GM23338 (cell line): ENCODE results near the gene TBC1D5. TPM values are rescaled to one million over a fixed set of nuclear protein-coding genes. Genes with fewer than 3 reads are reported as not detected.

Experiments used
- ATAC-seq: fragments of 200-7000 bp; cut with Tn5 transposase; 3 replicates; pipeline ENCODE4 v1.9.1; 2020
- DNase-seq: peaks from one replicate; pipeline ENCODE4 v3.0.0-alpha.2; 2015; ENCODE audit warnings: low spot score
- H2AFZ ChIP-seq: fragments of 200-600 bp; sonication (generic); 2 replicates; pipeline ENCODE4 v1.8.0; 2016; ENCODE audit warnings: antibody characterized with exemption, mild to moderate bottlenecking, moderate library complexity
- H3F3A ChIP-seq: fragments of 200-600 bp; sonication (generic); replicated peaks from 2 replicates; pipeline ENCODE4 v1.8.0; 2017; ENCODE audit warnings: antibody characterized with exemption, mixed run types, low read depth
- H3K27ac ChIP-seq: fragments of 200-600 bp; sonication (generic); 2 replicates; pipeline ENCODE4 v1.6.1; 2016; ENCODE audit warnings: low read depth
- H3K27me3 ChIP-seq: fragments of 200-600 bp; sonication (generic); 2 replicates; pipeline ENCODE4 v1.8.0; 2016; ENCODE audit warnings: mild to moderate bottlenecking, mixed run types, moderate library complexity; ENCODE audit not compliant: insufficient read depth
- H3K36me3 ChIP-seq: fragments of 200-600 bp; sonication (generic); 2 replicates; pipeline ENCODE4 v1.8.0; 2016; ENCODE audit warnings: mild to moderate bottlenecking; ENCODE audit not compliant: insufficient read depth
- H3K4me1 ChIP-seq: fragments of 200-600 bp; sonication (generic); 2 replicates; pipeline ENCODE4 v1.8.0; 2016; ENCODE audit warnings: mild to moderate bottlenecking, moderate library complexity; ENCODE audit not compliant: insufficient read depth
- H3K4me2 ChIP-seq: fragments of 200-600 bp; sonication (generic); 2 replicates; pipeline ENCODE4 v1.7.1; 2017; ENCODE audit warnings: mixed run types
- H3K4me3 ChIP-seq: fragments of 200-600 bp; sonication (generic); 2 replicates; pipeline ENCODE4 v1.6.1; 2016; ENCODE audit warnings: mixed run types
- H3K79me2 ChIP-seq: fragments of 200-600 bp; sonication (generic); replicated peaks from 2 replicates; pipeline ENCODE4 v1.8.0; 2017; ENCODE audit warnings: mild to moderate bottlenecking; ENCODE audit not compliant: insufficient read depth
- H3K9me2 ChIP-seq: fragments of 200-600 bp; sonication (generic); 2 replicates; pipeline ENCODE4 v1.8.0; 2017; ENCODE audit not compliant: insufficient read depth
- H4K20me1 ChIP-seq: fragments of 200-600 bp; sonication (generic); replicated peaks from 2 replicates; pipeline ENCODE4 v1.8.0; 2017; ENCODE audit warnings: mild to moderate bottlenecking; ENCODE audit not compliant: insufficient read depth
- H3K27ac Mint-ChIP-seq: 2 replicates; pipeline ENCODE4 v1.8.0; 2020; ENCODE audit warnings: inconsistent platforms, mild to moderate bottlenecking, moderate library complexity, mixed read lengths
- H3K27me3 Mint-ChIP-seq: 3 replicates; pipeline ENCODE4 v1.8.0; 2022; ENCODE audit warnings: low read depth, mild to moderate bottlenecking, moderate library complexity, mixed read lengths, inconsistent platforms; ENCODE audit not compliant: insufficient read depth, poor library complexity
- H3K36me3 Mint-ChIP-seq: 3 replicates; pipeline ENCODE4 v1.8.0; 2021; ENCODE audit warnings: low read depth, mild to moderate bottlenecking, inconsistent platforms, moderate library complexity, mixed read lengths
- H3K4me1 Mint-ChIP-seq: 3 replicates; pipeline ENCODE4 v1.8.0; 2020; ENCODE audit warnings: mild to moderate bottlenecking, inconsistent platforms, mixed read lengths
- H3K4me3 Mint-ChIP-seq: 3 replicates; pipeline ENCODE4 v1.8.0; 2021; ENCODE audit warnings: moderate library complexity, mild to moderate bottlenecking, inconsistent platforms, mixed read lengths
- H3K9me3 Mint-ChIP-seq: 3 replicates; pipeline ENCODE4 v1.8.0; 2020; ENCODE audit warnings: moderate library complexity, mild to moderate bottlenecking, inconsistent platforms, mixed read lengths
- EZH2phosphoT487 ChIP-seq: fragments of 200-600 bp; sonication (generic); IDR thresholded peaks from one replicate; pipeline ENCODE4 v1.8.1; 2018; ENCODE audit warnings: antibody characterized with exemption; ENCODE audit not compliant: unreplicated experiment
- JUNB ChIP-seq: IDR thresholded peaks from one replicate; pipeline ENCODE4 v1.6.1; 2016; ENCODE audit warnings: antibody characterized with exemption; ENCODE audit not compliant: unreplicated experiment
- POLR2AphosphoS5 ChIP-seq: IDR thresholded peaks from 2 replicates; pipeline ENCODE4 v1.6.1; 2016; ENCODE audit warnings: antibody characterized with exemption, low read depth
- STAT1 ChIP-seq: IDR thresholded peaks from one replicate; pipeline ENCODE4 v1.6.1; 2016; ENCODE audit warnings: antibody characterized with exemption; ENCODE audit not compliant: unreplicated experiment
- ZNF331 ChIP-seq: fragments of 250-450 bp; sonication (Bioruptor Pico); IDR thresholded peaks from 2 replicates; pipeline ENCODE4 v1.5.0; 2020; ENCODE audit warnings: low read depth, mild to moderate bottlenecking, moderate library complexity
- polyA plus RNA-seq: library from polyadenylated mRNA; unstranded; fragments of >200 nt; fragmentation: Nextera tagmentation; extraction: Ambion mirVana; gene quantifications from 2 replicates; pipeline ENCODE4 v1.2.1, GENCODE V29; 2016
- total RNA-seq: library from RNA; depleted of rRNA; stranded (reverse); fragments of >200 nt; shearing (Covaris generic); gene quantifications from 2 replicates; pipeline ENCODE4 v1.2.3, GENCODE V29; 2014
- TF ChIP-seq, protein P1 (sequence below), 2 experiments: fragments of 200-600 bp in 1 of 2; sonication (generic) in 1 of 2; conservative IDR thresholded peaks; 2 replicates each; pipeline versions ENCODE4 v1.5.1 to v1.6.1; 2016 to 2017; ENCODE audit warnings: antibody characterized with exemption in 2 of 2, low read depth in 2 of 2, mild to moderate bottlenecking in 2 of 2, moderate library complexity in 1 of 2
- TF ChIP-seq, protein P2 (sequence below): fragments of 250-450 bp; sonication (Bioruptor Pico); IDR thresholded peaks from 2 replicates; pipeline ENCODE4 v1.5.0; 2020; ENCODE audit warnings: mild to moderate bottlenecking, moderate library complexity

Gene TBC1D5
- total and polyA plus RNA-seq, 2 experiments from 2014 or later = 21.8 to 48.1 TPM

DNA sequence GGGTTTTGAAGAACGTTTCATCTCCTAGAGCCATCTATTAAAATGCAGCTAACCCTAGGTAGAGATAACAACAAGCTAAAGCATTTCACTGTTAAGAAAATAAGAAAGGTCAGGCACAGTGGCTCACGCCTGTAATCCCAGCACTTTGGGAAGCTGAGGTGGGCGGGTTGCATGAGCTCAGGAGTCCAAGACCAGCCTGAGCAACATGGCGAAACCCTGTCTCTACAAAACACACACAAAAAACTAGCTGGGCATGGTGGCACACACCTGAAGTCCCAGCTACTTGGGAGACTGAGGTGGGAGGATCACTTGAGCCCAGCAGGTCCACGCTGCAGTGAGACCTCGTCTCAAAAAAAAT is 5.4 kb upstream of the TBC1D5 start:
- TF ChIP-seq POLR2AphosphoS5 (no peak), EZH2phosphoT487 (no peak), ZNF331 (CRISPR knock-in tag) (no peak), STAT1 (no peak), JUNB (no peak)
- TF ChIP-seq, protein P1, sequence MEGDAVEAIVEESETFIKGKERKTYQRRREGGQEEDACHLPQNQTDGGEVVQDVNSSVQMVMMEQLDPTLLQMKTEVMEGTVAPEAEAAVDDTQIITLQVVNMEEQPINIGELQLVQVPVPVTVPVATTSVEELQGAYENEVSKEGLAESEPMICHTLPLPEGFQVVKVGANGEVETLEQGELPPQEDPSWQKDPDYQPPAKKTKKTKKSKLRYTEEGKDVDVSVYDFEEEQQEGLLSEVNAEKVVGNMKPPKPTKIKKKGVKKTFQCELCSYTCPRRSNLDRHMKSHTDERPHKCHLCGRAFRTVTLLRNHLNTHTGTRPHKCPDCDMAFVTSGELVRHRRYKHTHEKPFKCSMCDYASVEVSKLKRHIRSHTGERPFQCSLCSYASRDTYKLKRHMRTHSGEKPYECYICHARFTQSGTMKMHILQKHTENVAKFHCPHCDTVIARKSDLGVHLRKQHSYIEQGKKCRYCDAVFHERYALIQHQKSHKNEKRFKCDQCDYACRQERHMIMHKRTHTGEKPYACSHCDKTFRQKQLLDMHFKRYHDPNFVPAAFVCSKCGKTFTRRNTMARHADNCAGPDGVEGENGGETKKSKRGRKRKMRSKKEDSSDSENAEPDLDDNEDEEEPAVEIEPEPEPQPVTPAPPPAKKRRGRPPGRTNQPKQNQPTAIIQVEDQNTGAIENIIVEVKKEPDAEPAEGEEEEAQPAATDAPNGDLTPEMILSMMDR (conservative IDR thresholded peaks at IDR 0.05; ENCODE audit: low read depth in 2 of 2) = no peak
- H3K27ac ChIP-seq = no peak overlapping the region
- H3K4me3 ChIP-seq = no peak overlapping the region
- no peak overlapping the region for H3K4me3 Mint-ChIP-seq
- peaks cover 4% of the 10 kb centered on the region; the same call in 1 of the 2 replicates for H3F3A ChIP-seq
- H3K4me1 Mint-ChIP-seq = peaks cover 16% of the 10 kb centered on the region
- no peaks in the 10 kb centered on the region; the same call in 1 of the 2 replicates for H3K9me2 ChIP-seq
- H3K36me3 ChIP-seq = no peaks in the 10 kb centered on the region
- H3K4me1 ChIP-seq = peaks cover 10% of the 10 kb centered on the region
- H2AFZ ChIP-seq = 0 out of 2 replicates have a peak overlapping the region, but pooled peaks have one; percentile 43
- no peaks in the 10 kb centered on the region for H4K20me1 ChIP-seq
- no peaks in the 10 kb centered on the region for H3K36me3 Mint-ChIP-seq
- H3K9me3 Mint-ChIP-seq = no peaks in the 10 kb centered on the region
- DNase-seq (no peak), ATAC-seq (no peak)
- peaks cover 2% of the 10 kb centered on the region for H3K27me3 Mint-ChIP-seq
- no peak overlapping the region for H3K4me2 ChIP-seq
- no peak overlapping the region for H3K27ac Mint-ChIP-seq
- no peaks in the 10 kb centered on the region for H3K79me2 ChIP-seq
- no peaks in the 10 kb centered on the region for H3K27me3 ChIP-seq

DNA sequence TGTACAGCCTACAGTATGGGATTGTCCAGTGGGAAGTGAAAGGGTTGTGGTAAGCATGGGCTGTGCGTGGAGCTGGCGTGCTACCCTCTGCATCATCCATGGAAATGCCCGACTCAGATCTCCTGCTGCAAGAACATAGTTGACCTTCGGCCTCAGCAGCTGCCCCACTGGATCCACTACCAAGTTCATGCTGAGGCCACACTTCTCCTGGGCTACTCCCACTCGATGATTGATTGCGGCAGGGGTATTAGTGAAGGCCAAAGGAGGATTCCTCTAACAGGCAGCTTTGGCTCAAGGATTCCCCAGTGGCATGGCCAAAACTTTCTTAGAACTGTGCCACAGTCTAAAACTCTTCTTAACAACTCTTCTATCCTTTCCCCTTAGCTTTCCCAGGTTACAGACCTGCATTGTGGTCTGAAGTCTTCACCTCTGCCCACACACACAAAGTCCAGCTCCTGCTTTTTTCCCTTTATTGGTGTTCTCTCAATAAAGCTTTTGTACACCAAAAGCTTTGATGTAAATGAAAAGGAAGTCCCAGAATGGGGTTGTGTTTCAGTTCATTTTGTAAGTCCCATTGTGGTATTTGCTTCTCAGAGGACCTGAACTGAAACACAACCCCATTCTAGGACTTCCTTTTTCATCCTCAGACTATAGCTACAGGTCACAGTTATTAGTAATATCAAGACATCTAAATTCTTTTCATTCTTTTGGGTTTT is 4.9 kb upstream of the TBC1D5 start:
- Mint-ChIP-seq H3K4me3 (no peak overlapping the region), H3K4me1 (peaks cover 16% of the 10 kb centered on the region)

More for the DNA sequence above, 4.9 kb upstream of the TBC1D5 start:
- Histone ChIP-seq H3K9me2 (no peaks in the 10 kb centered on the region; the same call in 1 of the 2 replicates), H3K27me3 (no peaks in the 10 kb centered on the region), H2AFZ (0 out of 2 replicates have a peak overlapping the region, but pooled peaks have one; percentile 43), H3K4me3 (no peak overlapping the region), H3K36me3 (no peaks in the 10 kb centered on the region), H3K27ac (no peak overlapping the region), H4K20me1 (no peaks in the 10 kb centered on the region), H3K4me1 (peaks cover 10% of the 10 kb centered on the region), H3K4me2 (no peak overlapping the region), H3F3A (peaks cover 7% of the 10 kb centered on the region), H3K79me2 (no peaks in the 10 kb centered on the region)
- ATAC-seq (no peak), DNase-seq (no peak)
- Mint-ChIP-seq H3K27me3 (peaks cover 2% of the 10 kb centered on the region), H3K36me3 (no peaks in the 10 kb centered on the region), H3K27ac (no peak overlapping the region), H3K9me3 (no peaks in the 10 kb centered on the region)
- TF ChIP-seq JUNB = no peak
- TF ChIP-seq, protein P1 (conservative IDR thresholded peaks at IDR 0.05; ENCODE audit: low read depth in 2 of 2) = no peak
- TF ChIP-seq POLR2AphosphoS5 = no peak
- no peak for TF ChIP-seq EZH2phosphoT487
- TF ChIP-seq, protein P2, sequence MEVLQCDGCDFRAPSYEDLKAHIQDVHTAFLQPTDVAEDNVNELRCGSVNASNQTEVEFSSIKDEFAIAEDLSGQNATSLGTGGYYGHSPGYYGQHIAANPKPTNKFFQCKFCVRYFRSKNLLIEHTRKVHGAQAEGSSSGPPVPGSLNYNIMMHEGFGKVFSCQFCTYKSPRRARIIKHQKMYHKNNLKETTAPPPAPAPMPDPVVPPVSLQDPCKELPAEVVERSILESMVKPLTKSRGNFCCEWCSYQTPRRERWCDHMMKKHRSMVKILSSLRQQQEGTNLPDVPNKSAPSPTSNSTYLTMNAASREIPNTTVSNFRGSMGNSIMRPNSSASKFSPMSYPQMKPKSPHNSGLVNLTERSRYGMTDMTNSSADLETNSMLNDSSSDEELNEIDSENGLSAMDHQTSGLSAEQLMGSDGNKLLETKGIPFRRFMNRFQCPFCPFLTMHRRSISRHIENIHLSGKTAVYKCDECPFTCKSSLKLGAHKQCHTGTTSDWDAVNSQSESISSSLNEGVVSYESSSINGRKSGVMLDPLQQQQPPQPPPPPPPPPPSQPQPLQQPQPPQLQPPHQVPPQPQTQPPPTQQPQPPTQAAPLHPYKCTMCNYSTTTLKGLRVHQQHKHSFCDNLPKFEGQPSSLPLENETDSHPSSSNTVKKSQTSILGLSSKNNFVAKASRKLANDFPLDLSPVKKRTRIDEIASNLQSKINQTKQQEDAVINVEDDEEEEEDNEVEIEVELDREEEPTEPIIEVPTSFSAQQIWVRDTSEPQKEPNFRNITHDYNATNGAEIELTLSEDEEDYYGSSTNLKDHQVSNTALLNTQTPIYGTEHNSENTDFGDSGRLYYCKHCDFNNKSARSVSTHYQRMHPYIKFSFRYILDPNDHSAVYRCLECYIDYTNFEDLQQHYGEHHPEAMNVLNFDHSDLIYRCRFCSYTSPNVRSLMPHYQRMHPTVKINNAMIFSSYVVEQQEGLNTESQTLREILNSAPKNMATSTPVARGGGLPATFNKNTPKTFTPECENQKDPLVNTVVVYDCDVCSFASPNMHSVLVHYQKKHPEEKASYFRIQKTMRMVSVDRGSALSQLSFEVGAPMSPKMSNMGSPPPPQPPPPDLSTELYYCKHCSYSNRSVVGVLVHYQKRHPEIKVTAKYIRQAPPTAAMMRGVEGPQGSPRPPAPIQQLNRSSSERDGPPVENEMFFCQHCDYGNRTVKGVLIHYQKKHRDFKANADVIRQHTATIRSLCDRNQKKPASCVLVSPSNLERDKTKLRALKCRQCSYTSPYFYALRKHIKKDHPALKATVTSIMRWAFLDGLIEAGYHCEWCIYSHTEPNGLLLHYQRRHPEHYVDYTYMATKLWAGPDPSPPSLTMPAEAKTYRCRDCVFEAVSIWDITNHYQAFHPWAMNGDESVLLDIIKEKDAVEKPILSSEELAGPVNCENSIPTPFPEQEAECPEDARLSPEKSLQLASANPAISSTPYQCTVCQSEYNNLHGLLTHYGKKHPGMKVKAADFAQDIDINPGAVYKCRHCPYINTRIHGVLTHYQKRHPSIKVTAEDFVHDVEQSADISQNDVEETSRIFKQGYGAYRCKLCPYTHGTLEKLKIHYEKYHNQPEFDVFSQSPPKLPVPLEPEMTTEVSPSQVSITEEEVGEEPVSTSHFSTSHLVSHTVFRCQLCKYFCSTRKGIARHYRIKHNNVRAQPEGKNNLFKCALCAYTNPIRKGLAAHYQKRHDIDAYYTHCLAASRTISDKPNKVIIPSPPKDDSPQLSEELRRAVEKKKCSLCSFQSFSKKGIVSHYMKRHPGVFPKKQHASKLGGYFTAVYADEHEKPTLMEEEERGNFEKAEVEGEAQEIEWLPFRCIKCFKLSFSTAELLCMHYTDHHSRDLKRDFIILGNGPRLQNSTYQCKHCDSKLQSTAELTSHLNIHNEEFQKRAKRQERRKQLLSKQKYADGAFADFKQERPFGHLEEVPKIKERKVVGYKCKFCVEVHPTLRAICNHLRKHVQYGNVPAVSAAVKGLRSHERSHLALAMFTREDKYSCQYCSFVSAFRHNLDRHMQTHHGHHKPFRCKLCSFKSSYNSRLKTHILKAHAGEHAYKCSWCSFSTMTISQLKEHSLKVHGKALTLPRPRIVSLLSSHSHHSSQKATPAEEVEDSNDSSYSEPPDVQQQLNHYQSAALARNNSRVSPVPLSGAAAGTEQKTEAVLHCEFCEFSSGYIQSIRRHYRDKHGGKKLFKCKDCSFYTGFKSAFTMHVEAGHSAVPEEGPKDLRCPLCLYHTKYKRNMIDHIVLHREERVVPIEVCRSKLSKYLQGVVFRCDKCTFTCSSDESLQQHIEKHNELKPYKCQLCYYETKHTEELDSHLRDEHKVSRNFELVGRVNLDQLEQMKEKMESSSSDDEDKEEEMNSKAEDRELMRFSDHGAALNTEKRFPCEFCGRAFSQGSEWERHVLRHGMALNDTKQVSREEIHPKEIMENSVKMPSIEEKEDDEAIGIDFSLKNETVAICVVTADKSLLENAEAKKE (CRISPR knock-in tag) = no peak
